Activated gamma-delta T cell (primary cell): ENCODE measurements around the gene DCTN4.
"Not testable (repeated sequence)": the region's sequence is repeated elsewhere in the genome, so short reads cannot be mapped to it uniquely, and the experiment has no call there.

Source experiments
- DNase-seq: peaks from one replicate; lab custom pipeline; 2025; lab: John Stamatoyannopoulos, UW

DCTN4 gene

DNA sequence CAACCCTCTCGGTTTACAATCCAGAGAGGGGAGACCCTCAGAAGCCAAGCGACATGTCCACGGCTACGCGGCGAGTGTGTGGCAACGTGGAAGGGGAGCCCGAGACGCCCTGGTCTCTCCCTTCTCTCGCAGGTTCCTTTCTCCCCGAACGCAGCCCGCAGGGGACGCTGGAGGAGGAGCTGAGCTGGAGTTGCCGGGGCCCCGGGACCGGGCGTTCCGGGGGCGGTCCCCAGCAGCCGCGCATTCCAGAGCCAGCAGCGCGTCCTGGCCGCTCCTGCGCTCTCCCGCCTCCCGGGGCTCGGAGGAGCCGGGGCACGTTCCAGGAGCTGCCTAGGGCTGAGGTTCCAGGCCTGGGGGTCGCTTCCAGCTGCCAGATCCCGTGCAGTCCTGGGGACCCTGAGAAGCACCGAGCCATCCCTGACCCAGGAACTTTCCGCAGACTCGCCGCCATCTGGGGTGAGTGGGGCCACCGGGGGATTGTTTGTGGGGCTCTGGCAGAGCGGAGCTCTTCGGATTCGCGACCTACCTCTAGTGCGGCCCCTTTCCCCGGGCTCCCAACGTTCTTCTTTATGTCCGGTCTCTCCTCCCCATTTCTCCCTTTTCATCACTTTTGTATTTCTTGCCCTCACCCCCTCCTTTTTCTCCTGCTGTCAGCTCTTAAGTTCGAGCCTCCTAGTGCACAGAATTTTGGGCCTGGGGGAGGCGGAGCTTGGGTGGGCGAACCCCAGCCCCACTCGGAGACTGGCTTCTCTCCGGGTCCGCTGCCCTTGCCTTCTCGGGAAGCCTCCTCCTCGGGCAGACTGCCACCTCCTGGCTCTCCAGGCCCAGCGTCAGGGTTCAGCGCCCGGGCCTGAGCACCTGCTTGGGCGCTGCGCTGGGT, 19.9 kb upstream of the DCTN4 start, which contains the start of gene SMIM3:
SMIM3 (plus strand) TSS at position 241 of the 880 bp plus-strand sequence. CDS start 16,684 bp downstream, outside the sequence.
- peak; percentile 33 for DNase-seq

DNA sequence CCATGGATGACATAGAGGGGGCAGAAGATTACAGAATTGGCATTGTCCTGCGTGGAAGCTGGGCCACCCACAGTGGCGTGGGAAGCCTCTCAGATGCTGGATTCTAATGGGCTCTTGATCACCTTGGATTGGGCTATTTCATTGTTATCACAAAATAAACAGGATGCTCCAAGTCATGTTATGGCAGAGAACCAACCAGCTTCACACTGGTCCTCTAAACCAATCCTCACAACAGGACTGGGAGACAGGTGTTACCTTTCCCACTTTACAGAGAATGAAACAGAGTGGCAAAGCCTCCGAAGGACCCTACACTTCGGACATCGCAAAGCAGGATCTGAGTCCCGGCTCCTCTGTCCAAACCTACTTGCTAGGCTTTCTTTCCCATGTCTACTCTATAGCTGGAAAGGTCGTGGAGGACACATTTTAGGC, 19.3 kb upstream of the DCTN4 start:
- DNase-seq: no peak

- no peak for DNase-seq
Measured at GRCh38 chr5:150777685-150778084, 18.9 kb upstream of the DCTN4 start.

GRCh38 chr5:150774145-150774544, 15.3 kb upstream of the DCTN4 start:
- DNase-seq: no peak

- DNase-seq: no peak
Measured at GRCh38 chr5:150771034-150771795, 12.4 kb upstream of the DCTN4 start.

DNA sequence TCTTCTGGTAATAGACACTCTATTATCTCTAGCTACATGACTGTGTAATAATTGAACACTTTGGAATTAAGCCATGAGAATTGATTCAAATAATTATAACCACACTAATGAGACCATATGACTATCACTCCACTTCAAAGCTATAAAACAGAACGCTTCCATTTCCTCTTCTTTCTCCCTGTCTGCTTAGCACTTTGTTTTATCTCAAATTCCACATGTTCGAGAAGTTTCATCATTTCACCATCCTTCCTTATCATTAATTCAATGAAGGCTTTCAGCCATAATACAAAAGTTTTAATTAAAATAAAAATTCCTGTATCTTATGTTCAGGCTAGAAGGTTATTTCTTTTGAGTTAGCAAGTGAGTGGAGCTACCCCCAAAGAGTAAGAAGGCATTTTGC, 7.4 kb upstream of the DCTN4 start:
- no peak for DNase-seq

- DNase-seq: no peak
Measured at GRCh38 chr5:150765799-150766169, 7.0 kb upstream of the DCTN4 start.

- DNase-seq: no peak
Measured at GRCh38 chr5:150765011-150765798, 6.4 kb upstream of the DCTN4 start.

- no peak for DNase-seq
Measured at GRCh38 chr5:150764530-150764929, 5.7 kb upstream of the DCTN4 start.

DNA sequence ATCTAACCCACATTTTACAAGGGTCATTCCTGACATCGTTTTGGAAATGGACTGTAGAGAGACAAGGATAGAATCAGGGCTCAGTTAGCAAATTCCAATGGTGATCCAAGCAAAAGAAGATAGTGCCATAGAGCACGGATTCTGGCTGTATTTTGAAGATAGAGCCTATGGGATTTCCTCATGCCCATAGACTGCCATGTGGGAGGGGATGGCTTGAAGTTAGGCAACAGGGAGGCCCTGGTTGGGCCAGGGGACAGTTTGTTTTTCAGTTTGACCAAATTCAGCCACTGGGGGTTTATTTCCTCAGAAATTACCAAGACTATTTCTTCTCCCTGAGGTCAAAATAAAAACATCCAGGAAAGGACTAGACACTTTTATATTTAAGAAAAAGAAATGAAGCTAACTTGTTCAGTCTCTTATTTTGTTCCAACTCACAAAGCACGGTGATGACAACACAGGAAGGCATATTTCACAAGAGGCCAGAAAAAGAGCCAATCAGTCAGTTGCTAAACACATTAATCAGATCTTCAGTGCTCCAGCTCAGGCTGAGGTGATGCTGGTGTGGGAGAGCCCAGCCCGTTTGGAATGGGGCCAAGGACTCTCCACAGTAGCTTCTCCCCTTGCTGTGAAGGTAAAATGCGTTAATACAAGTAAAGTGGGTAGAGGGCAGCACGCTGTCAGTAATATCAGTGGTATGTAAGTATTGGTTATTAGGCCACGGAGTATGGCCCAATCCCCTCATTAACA, 4.4 kb upstream of the DCTN4 start:
- DNase-seq: no peak

DNA sequence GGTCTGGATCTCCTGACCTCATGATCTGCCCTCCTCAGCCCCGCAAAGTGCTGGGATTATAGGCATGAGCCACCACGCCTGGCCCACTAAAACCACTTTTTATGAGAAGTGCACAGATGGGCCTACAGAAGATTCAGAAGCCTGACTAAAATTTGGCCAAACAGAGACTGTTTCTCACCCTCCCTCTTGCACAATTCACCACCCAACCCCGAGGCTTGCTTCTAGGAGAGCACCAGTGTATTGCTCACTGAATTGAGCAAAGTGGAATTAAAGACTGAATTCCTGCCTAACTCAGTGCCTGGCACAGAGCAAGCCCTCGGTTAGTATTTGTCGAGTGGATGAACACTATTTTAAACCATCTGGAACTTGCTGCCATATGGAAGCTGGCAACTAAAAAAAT, 3.4 kb upstream of the DCTN4 start:
- DNase-seq: no peak

GRCh38 chr5:150759334-150759583, 442 bp upstream of the DCTN4 start:
- no peak for DNase-seq

- no peak for DNase-seq
Measured at GRCh38 chr5:150758203-150758530, 650 bp downstream of the DCTN4 start.

- DNase-seq: no peak
Measured at GRCh38 chr5:150757087-150757649, 1.6 kb downstream of the DCTN4 start.

GRCh38 chr5:150753863-150754262, 5.0 kb downstream of the DCTN4 start:
- DNase-seq: no peak

DNA sequence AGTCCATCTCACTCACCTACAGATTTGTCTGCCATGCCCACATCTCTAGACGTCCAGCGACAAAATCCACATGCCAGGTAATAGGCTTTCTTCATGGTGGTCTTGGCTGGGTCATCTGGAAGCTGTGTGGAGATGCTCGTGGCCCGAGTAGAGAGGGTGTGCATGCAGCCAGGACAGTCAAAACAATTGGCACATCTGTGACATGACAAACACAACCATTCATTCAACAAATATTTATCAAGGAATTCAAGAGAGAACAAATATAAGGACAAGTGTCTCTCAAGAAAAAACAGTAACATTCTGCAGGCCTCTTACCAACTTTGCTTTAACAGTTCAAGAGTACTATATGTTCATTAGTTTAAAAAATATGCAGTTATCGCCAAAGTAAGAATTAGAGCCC, 5.4 kb downstream of the DCTN4 start:
- DNase-seq: no peak

DNA sequence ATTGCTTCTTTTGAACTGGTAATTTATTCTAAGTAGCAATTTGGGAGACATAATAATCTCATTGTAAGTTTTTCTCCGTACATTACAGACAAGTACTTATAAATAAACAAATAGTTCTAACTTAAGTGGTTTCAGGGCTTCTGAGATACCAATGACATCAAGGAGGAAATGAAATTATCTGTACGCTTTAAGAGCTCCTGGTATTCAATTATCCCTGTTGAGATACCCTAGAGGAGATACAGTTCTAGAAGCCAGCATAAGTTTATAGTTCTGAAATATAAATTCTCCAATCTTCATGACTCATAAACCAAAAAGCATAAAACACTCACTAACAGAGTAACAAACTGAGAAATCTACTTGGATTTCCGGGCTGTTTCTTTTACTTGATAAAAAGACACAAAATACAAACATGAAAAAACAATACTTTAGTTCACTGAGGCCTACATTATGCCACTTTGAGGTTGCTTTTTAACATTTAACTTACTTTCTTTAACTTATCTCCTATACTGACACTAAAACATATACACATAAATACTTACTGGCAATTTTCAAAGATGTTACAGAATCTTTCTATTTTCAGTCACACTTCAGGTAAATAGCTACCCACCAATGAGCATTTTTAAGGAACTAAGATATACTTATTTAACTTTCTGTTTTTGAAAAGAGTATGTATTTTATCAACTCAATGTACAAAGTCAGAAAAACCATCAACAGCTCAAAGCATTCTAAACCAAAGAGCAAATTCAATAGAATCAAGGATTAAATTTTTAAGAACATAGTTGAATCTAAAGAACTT, 7.5 kb downstream of the DCTN4 start:
- no peak for DNase-seq

GRCh38 chr5:150750469-150750868, 8.3 kb downstream of the DCTN4 start:
- DNase-seq: no peak

- DNase-seq: not testable (repeated sequence)
Measured at GRCh38 chr5:150743142-150743488, 15.7 kb downstream of the DCTN4 start.

GRCh38 chr5:150742455-150743141, 16.2 kb downstream of the DCTN4 start:
- not testable (repeated sequence) for DNase-seq
